ENCODE measurements around the gene MAP3K5. TPM values are rescaled to one million over a fixed set of nuclear protein-coding genes. Genes with fewer than 3 reads are reported as not detected.

The MAP3K5 gene
- total RNA-seq, 4 donors from 2014 or later, result 26.9 to 64.5 (median 34.0) TPM

- no peaks in the 10 kb centered on the region for H3K36me3 ChIP-seq
- H3K9me3 ChIP-seq, result no peaks in the 10 kb centered on the region
- no peaks in the 10 kb centered on the region for H3K27me3 ChIP-seq
- peaks cover 0 to 37% (median 8%) of the 10 kb centered on the region in 4 donors for H3K4me1 ChIP-seq
- H3K4me3 ChIP-seq, result no peak overlapping the region
- TF ChIP-seq CTCF (IDR thresholded peaks at IDR 0.05) (no peak), EP300 (IDR thresholded peaks at IDR 0.05) (no peak), POLR2A (IDR thresholded peaks at IDR 0.05) (no peak)
- WGBS, 2 donors, result 51 to 60% methylated on average over 10 of the region's 10 CpGs
- peak overlapping the region in 1 of 4 donors; percentile 42 for H3K27ac ChIP-seq
- DNase-seq (ENCODE audit: low spot score in 2 of 2), result no peak
Observed at GRCh38 chr6:136740050-136740974, 52.0 kb downstream of the MAP3K5 start.

- H3K27me3 ChIP-seq, result no peaks in the 10 kb centered on the region
- no peak for TF ChIP-seq CTCF (IDR thresholded peaks at IDR 0.05)
- TF ChIP-seq EP300 (IDR thresholded peaks at IDR 0.05), result no peak
- no peak for TF ChIP-seq POLR2A (IDR thresholded peaks at IDR 0.05)
- no peak for DNase-seq (ENCODE audit: low spot score in 2 of 2)
- H3K4me3 ChIP-seq, result no peak overlapping the region
- H3K4me1 ChIP-seq, result peaks cover 0 to 33% (median 8%) of the 10 kb centered on the region in 4 donors
- peak overlapping the region in 1 of 4 donors; percentile 42 for H3K27ac ChIP-seq
- H3K9me3 ChIP-seq, result no peaks in the 10 kb centered on the region
- no peaks in the 10 kb centered on the region for H3K36me3 ChIP-seq
- WGBS, 2 donors, result 65 to 73% methylated on average over 3 of the region's 3 CpGs
Observed at GRCh38 chr6:136739501-136739900, 52.8 kb downstream of the MAP3K5 start.

GRCh38 chr6:136739071-136739470 is 53.2 kb downstream of the MAP3K5 start:
- no peak overlapping the region for H3K4me3 ChIP-seq
- DNase-seq (ENCODE audit: low spot score in 2 of 2), result no peak
- no peaks in the 10 kb centered on the region for H3K9me3 ChIP-seq
- no peaks in the 10 kb centered on the region for H3K36me3 ChIP-seq
- no peaks in the 10 kb centered on the region for H3K27me3 ChIP-seq
- TF ChIP-seq EP300 (IDR thresholded peaks at IDR 0.05) (no peak), POLR2A (IDR thresholded peaks at IDR 0.05) (no peak), CTCF (IDR thresholded peaks at IDR 0.05) (no peak)
- peak overlapping the region in 1 of 4 donors; percentile 61 for H3K27ac ChIP-seq
- 89 to 91% methylated on average over 4 of the region's 4 CpGs for WGBS, 2 donors
- H3K4me1 ChIP-seq, result peaks cover 0 to 33% (median 8%) of the 10 kb centered on the region in 4 donors

- Histone ChIP-seq H3K36me3 (no peaks in the 10 kb centered on the region), H3K4me3 (no peak overlapping the region), H3K9me3 (no peaks in the 10 kb centered on the region), H3K27me3 (no peaks in the 10 kb centered on the region), H3K27ac (peak overlapping the region in 3 of 4 donors; percentile 61 to 70 (median 63)), H3K4me1 (peaks cover 0 to 33% (median 8%) of the 10 kb centered on the region in 4 donors)
- TF ChIP-seq EP300 (IDR thresholded peaks at IDR 0.05) (no peak), CTCF (IDR thresholded peaks at IDR 0.05) (no peak), POLR2A (IDR thresholded peaks at IDR 0.05) (no peak)
- WGBS, 2 donors, result 66 to 84% methylated on average over 6 of the region's 6 CpGs
- no peak for DNase-seq (ENCODE audit: low spot score in 2 of 2)
Observed at GRCh38 chr6:136738692-136739057, 53.6 kb downstream of the MAP3K5 start.
